Parathyroid adenoma (tissue), 2 donors: ENCODE results near the gene TCF15.

Experiments
- H2AFZ ChIP-seq: fragments of 300-600 bp; sonication (generic); one replicate; pipeline ENCODE4 v1.7.0; 2017; ENCODE audit warnings: antibody characterized with exemption, mild to moderate bottlenecking
- H3K27ac ChIP-seq: fragments of 300-600 bp; sonication (generic); one replicate; pipeline ENCODE4 v1.7.0; 2017
- H3K27me3 ChIP-seq: fragments of 300-600 bp; sonication (generic); one replicate; pipeline ENCODE4 v1.7.0; 2017; ENCODE audit warnings: low read length; ENCODE audit not compliant: control insufficient read depth, insufficient read depth
- H3K36me3 ChIP-seq: fragments of 300-600 bp; sonication (generic); one replicate; pipeline ENCODE4 v1.7.0; 2017; ENCODE audit warnings: low read length; ENCODE audit not compliant: control insufficient read depth, insufficient read depth
- H3K4me1 ChIP-seq: fragments of 300-600 bp; sonication (generic); one replicate; pipeline ENCODE4 v1.7.0; 2017; ENCODE audit warnings: control low read depth
- H3K4me2 ChIP-seq: fragments of 300-600 bp; sonication (generic); one replicate; pipeline ENCODE4 v1.7.0; 2017; ENCODE audit warnings: low read length
- H3K4me3 ChIP-seq: fragments of 300-600 bp; sonication (generic); one replicate; pipeline ENCODE4 v1.7.0; 2017; ENCODE audit warnings: low read depth, low read length
- H3K79me2 ChIP-seq: fragments of 300-600 bp; sonication (generic); one replicate; pipeline ENCODE4 v1.7.0; 2017; ENCODE audit warnings: control low read depth
- H3K9ac ChIP-seq: fragments of 300-600 bp; sonication (generic); one replicate; pipeline ENCODE4 v1.7.0; 2017; ENCODE audit warnings: mild to moderate bottlenecking
- H3K9me3 ChIP-seq: fragments of 300-600 bp; sonication (generic); one replicate; pipeline ENCODE4 v1.7.0; 2017; ENCODE audit warnings: low read length; ENCODE audit not compliant: control insufficient read depth
- CTCF ChIP-seq: fragments of 300-600 bp; sonication (generic); IDR thresholded peaks from one replicate; pipeline ENCODE4 v1.7.0; 2017; ENCODE audit warnings: antibody characterized with exemption, mild to moderate bottlenecking
- donor health status: primary hyperparathyroidism.

Gene TCF15

DNA sequence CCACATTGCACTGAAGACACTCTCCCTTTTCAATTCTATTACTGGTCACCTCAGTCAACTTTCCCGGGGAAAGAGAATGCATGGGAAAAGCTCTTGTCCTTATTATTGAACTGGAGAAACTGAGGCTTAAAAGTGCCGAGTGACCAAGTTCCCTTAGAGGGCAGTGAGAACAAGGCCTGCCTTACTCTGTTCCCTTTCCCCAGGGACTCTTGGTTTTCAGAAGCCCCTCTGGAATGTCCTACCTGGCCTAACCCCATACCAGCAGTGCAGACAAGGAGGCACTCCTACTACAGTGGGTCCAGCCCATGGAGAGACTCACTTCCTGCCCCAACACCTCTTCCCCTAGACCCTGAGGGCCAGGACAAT is 36.7 kb upstream of the TCF15 start:
- no peak for TF ChIP-seq CTCF
- Histone ChIP-seq H3K27me3 (no peaks in the 10 kb centered on the region), H3K4me3 (no peak overlapping the region), H3K4me2 (no peak overlapping the region), H3K79me2 (no peaks in the 10 kb centered on the region), H3K36me3 (no peaks in the 10 kb centered on the region), H3K4me1 (peaks cover 2% of the 10 kb centered on the region), H2AFZ (no peak overlapping the region), H3K9ac (no peak overlapping the region), H3K9me3 (no peaks in the 10 kb centered on the region), H3K27ac (no peak overlapping the region)

DNA sequence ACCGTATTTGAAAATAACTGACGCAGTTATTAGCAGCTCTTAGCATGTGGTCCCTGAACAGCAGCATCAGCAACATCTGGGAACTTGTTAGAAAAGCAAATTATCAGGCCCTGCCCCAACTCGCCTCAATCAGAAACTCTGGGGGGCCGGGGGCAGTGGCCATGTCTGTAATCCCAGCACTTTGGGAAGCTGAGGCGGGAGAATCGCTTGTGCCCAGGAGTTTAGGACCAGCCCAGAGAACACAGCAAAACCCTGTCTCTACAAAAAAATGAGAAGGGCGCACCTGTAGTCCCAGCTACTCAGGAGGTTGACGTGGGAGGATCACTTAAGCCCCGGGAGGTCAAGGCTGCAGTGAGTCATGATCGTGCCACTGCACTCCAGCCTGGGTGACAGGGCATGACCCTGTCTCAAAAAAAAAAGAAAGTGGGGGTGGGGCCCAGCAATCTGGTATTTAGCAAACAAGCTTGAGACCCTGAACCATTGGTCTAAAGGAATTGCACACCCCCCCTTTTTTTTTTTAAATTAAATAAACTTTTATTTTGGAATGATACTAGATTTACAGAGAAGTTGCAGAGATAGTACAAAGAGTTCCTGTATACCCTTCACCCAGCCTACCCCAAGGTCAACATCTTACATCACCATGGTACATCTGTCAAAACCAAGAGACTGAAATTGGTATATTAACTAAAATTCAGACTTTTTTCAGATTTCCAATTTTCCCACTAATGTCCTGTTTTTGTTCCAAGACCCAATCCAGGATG is 36.2 kb upstream of the TCF15 start:
- peaks cover 2% of the 10 kb centered on the region for H3K4me1 ChIP-seq
- no peak overlapping the region for H3K4me2 ChIP-seq
- H3K27ac ChIP-seq: no peak overlapping the region
- H3K9ac ChIP-seq: no peak overlapping the region
- TF ChIP-seq CTCF: no peak
- H3K27me3 ChIP-seq: no peaks in the 10 kb centered on the region
- H3K36me3 ChIP-seq: no peaks in the 10 kb centered on the region
- H3K79me2 ChIP-seq: no peaks in the 10 kb centered on the region
- H3K4me3 ChIP-seq: no peak overlapping the region
- H2AFZ ChIP-seq: no peak overlapping the region
- no peaks in the 10 kb centered on the region for H3K9me3 ChIP-seq

- no peak overlapping the region for H3K27ac ChIP-seq
- no peak overlapping the region for H3K9ac ChIP-seq
Observed at GRCh38 chr20:645318-646106, 35.4 kb upstream of the TCF15 start.

DNA sequence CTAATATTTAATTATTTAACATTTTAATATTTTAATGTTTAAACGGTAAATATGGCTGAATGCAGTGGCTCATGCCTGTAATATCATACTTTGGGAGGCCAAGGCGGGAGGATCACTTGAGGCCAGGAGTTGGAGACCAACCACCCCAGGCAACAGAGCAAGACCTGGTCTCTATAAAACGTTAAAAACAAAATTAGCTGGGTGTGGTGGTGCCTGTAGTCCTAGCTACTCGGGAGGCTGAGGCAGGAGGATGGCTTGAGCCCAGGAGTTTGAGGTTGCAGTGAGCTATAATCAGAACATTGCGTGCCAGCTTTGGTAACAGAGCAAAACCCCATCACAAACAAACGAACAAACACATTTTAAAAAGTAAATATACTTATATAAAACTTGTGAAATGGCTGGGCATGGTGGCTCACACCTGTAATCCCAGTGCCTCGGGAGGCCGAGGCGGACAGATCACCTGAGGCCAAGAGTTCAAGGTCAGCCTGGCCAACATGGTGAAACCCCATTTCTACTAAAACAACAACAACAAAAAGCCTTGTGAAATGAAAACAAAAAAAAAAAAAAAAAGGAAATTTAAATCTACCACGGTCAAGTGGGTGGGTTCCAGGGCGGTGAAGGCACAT is 34.7 kb upstream of the TCF15 start:
- Histone ChIP-seq H3K9ac (no peak overlapping the region), H3K9me3 (no peaks in the 10 kb centered on the region), H3K36me3 (no peaks in the 10 kb centered on the region), H3K27me3 (no peaks in the 10 kb centered on the region), H2AFZ (no peak overlapping the region), H3K4me3 (no peak overlapping the region), H3K4me1 (peaks cover 2% of the 10 kb centered on the region), H3K79me2 (no peaks in the 10 kb centered on the region), H3K27ac (no peak overlapping the region), H3K4me2 (no peak overlapping the region)
- TF ChIP-seq CTCF: no peak

More at GRCh38 chr20:645318-646106, 35.4 kb upstream of the TCF15 start:
- Histone ChIP-seq H3K27me3 (no peaks in the 10 kb centered on the region), H3K79me2 (no peaks in the 10 kb centered on the region), H3K4me1 (peaks cover 2% of the 10 kb centered on the region), H2AFZ (no peak overlapping the region), H3K4me2 (no peak overlapping the region), H3K4me3 (no peak overlapping the region), H3K36me3 (no peaks in the 10 kb centered on the region), H3K9me3 (no peaks in the 10 kb centered on the region)
- peak; percentile 95 for TF ChIP-seq CTCF
